Mucosa of descending colon (tissue), 3 donors: ENCODE results near the gene SMURF1. TPM values are rescaled to one million over a fixed set of nuclear protein-coding genes. Genes with fewer than 3 reads are reported as not detected.

Source experiments
- ATAC-seq: fragments of 200-7000 bp; cut with Tn5 transposase; one replicate; pipeline ENCODE4 v1.9.1; 2020; ENCODE audit warnings: mild to moderate bottlenecking, moderate library complexity
- DNase-seq, 3 donors: peaks; one replicate each; pipeline ENCODE4 v3.0.0-alpha.2; 2020
- H3K36me3 ChIP-seq: fragments of 200-600 bp; one replicate; pipeline ENCODE4 v1.8.0; 2021; ENCODE audit warnings: low read depth, mild to moderate bottlenecking
- H3K4me1 ChIP-seq: fragments of 200-600 bp; one replicate; pipeline ENCODE4 v1.8.0; 2021; ENCODE audit warnings: low read depth, mild to moderate bottlenecking
- H3K4me3 ChIP-seq: fragments of 200-600 bp; one replicate; pipeline ENCODE4 v1.8.0; 2021; ENCODE audit warnings: mild to moderate bottlenecking
- H3K9me3 ChIP-seq: fragments of 200-600 bp; one replicate; pipeline ENCODE4 v1.8.0; 2021; ENCODE audit warnings: mild to moderate bottlenecking
- CTCF ChIP-seq: fragments of 200-600 bp; IDR thresholded peaks from one replicate; pipeline ENCODE4 v1.8.0; 2022; ENCODE audit warnings: antibody characterized with exemption, mild to moderate bottlenecking
- intact Hi-C, 2 donors: fragments of 100-400 bp; cut with DNase I in 1 of 2; cut with micrococcal nuclease in 1 of 2; formaldehyde crosslinking; loops; one replicate each; pipeline versions ENCODE4 v1.11.0 to v1.11.1; 2022; cut with DNase I, micrococcal nuclease
- total RNA-seq, 3 donors: library from RNA; stranded (reverse); fragmentation: NEBNext Ultra II Directional in 2 of 3; extraction: Animal tissue kit (Norgen Biotek cat#: 25700) in 2 of 3; gene quantifications; one replicate each; pipeline versions ENCODE4 v1.2.1 to v1.2.4, GENCODE V29; 2021 to 2023
- donor health status: DM: no; HTN: no; CAD: no; lungs with moderate emphysema.
- donor health status: DM: no; HTN: no; CAD: no.
- donor health status: DM: no; HTN: yes; CAD: no.

The SMURF1 gene
- total RNA-seq, 3 donors from 2014 or later = 28.4 to 36.0 (median 31.2) TPM

- intact Hi-C loops = no loop called here
- peaks cover 7% of the 10 kb centered on the region for H3K36me3 ChIP-seq
- ATAC-seq (no peak), DNase-seq (no peak)
- no peaks in the 10 kb centered on the region for H3K9me3 ChIP-seq
- no peak for TF ChIP-seq CTCF
- no peak overlapping the region for H3K4me3 ChIP-seq
- no peaks in the 10 kb centered on the region for H3K4me1 ChIP-seq
These were observed 161.2 kb downstream of the SMURF1 start for GRCh38 chr7:98982686-98983085.

GRCh38 chr7:98981701-98982100 lies 162.2 kb downstream of the SMURF1 start:
- no peaks in the 10 kb centered on the region for H3K9me3 ChIP-seq
- DNase-seq = no peak
- no peak for ATAC-seq
- no peaks in the 10 kb centered on the region for H3K4me1 ChIP-seq
- no peak for TF ChIP-seq CTCF
- H3K4me3 ChIP-seq = no peak overlapping the region
- H3K36me3 ChIP-seq = peaks cover 7% of the 10 kb centered on the region
- intact Hi-C loops = no loop called here

GRCh38 chr7:98978672-98979071 lies 165.2 kb downstream of the SMURF1 start:
- Histone ChIP-seq H3K36me3 (no peaks in the 10 kb centered on the region), H3K9me3 (no peaks in the 10 kb centered on the region), H3K4me1 (no peaks in the 10 kb centered on the region), H3K4me3 (no peak overlapping the region)
- TF ChIP-seq CTCF = no peak
- DNase-seq = no peak
- ATAC-seq = no peak
- intact Hi-C loops = no loop called here

Other genes starting within 250 kb of the SMURF1 start
- gene KPNA7, start 64.0 kb upstream of the SMURF1 start, total RNA-seq = under 1 TPM; 0.16 to 0.43 (median 0.32) TPM
- gene MYH16, start 128.7 kb upstream of the SMURF1 start, total RNA-seq = not detected
- 100 to 1,000 TPM; 142 to 158 (median 157) TPM for gene ARPC1A, start 181.8 kb upstream of the SMURF1 start, total RNA-seq
- gene ARPC1B, start 230.6 kb upstream of the SMURF1 start, total RNA-seq = 100 to 1,000 TPM; 107 to 153 (median 119) TPM